Natural killer cell (primary cell): Measurements from ENCODE around the gene PIM1. TPM values are rescaled to one million over a fixed set of nuclear protein-coding genes. Genes with fewer than 3 reads are reported as not detected.

ENCODE experiments used
- ATAC-seq, 3 donors: fragments of 150-1000 bp in 2 of 3; fragments of 200-7000 bp in 1 of 3; cut with Tn5 transposase; 1 replicate in 1 of 3; 2 replicates in 2 of 3; pipeline ENCODE4 v1.10.0; 2021; ENCODE audit warnings: mild to moderate bottlenecking in 2 of 3, moderate library complexity in 2 of 3
- DNase-seq, 2 donors: peaks; one replicate each; pipeline versions ENCODE4 v3.0.0 to v3.0.0-alpha.2; 2013 to 2021; ENCODE audit warnings: mixed read lengths in 1 of 2
- H3K27ac ChIP-seq: one replicate; pipeline ENCODE4 v1.5.1; 2013; ENCODE audit warnings: mild to moderate bottlenecking, low read length
- H3K27me3 ChIP-seq: one replicate; pipeline ENCODE4 v1.6.1; 2013; ENCODE audit warnings: low read length; ENCODE audit not compliant: control insufficient read depth, insufficient read depth
- H3K36me3 ChIP-seq: one replicate; pipeline ENCODE4 v1.6.1; 2013; ENCODE audit warnings: low read length; ENCODE audit not compliant: control insufficient read depth, insufficient read depth
- H3K4me1 ChIP-seq: one replicate; pipeline ENCODE4 v1.6.1; 2013; ENCODE audit warnings: low read length; ENCODE audit not compliant: control insufficient read depth, insufficient read depth
- H3K4me3 ChIP-seq: one replicate; pipeline ENCODE4 v1.5.1; 2013; ENCODE audit warnings: low read length
- H3K9me3 ChIP-seq: one replicate; pipeline ENCODE4 v1.6.1; 2013; ENCODE audit warnings: low read length; ENCODE audit not compliant: control insufficient read depth, insufficient read depth
- H3K27ac Mint-ChIP-seq, 2 donors: one replicate each; pipeline ENCODE4 v1.8.0; 2022; ENCODE audit warnings: mild to moderate bottlenecking in 2 of 2, mixed read lengths in 2 of 2, moderate library complexity in 1 of 2
- H3K27me3 Mint-ChIP-seq, 2 donors: one replicate each; pipeline ENCODE4 v1.8.0; 2022; ENCODE audit warnings: low read depth in 2 of 2, mixed read lengths in 2 of 2
- H3K36me3 Mint-ChIP-seq: one replicate; pipeline ENCODE4 v1.8.0; 2022; ENCODE audit warnings: mixed read lengths
- H3K4me1 Mint-ChIP-seq, 2 donors: one replicate each; pipeline ENCODE4 v1.8.0; 2022; ENCODE audit warnings: mixed read lengths in 2 of 2
- H3K4me3 Mint-ChIP-seq: one replicate; pipeline ENCODE4 v1.8.0; 2022; ENCODE audit warnings: mild to moderate bottlenecking, moderate library complexity, mixed read lengths
- H3K9me3 Mint-ChIP-seq, 2 donors: one replicate each; pipeline ENCODE4 v1.8.0; 2022; ENCODE audit warnings: mixed read lengths in 2 of 2
- WGBS: methylation state at CpG from one replicate; pipeline ENCODE4 v1.1.7; 2013; ENCODE audit warnings: missing lambda C conversion rate; ENCODE audit not compliant: insufficient coverage; 5-methylcytosine and 5-hydroxymethylcytosine counted together
- intact Hi-C: fragments of 100-400 bp; cut with micrococcal nuclease; formaldehyde crosslinking; loops from one replicate; pipeline ENCODE4 v1.14.2; 2022
- total RNA-seq, 4 donors: library from RNA; stranded (reverse); fragments of 120-200 nt in 1 of 4; gene quantifications; one replicate each; pipeline versions ENCODE4 v1.2.3 to v1.2.4, GENCODE V29; 2013 to 2022
- TF ChIP-seq, protein P1 (sequence below): fragments of 200-600 bp; IDR thresholded peaks from one replicate; pipeline ENCODE4 v1.8.0; 2022; ENCODE audit warnings: antibody characterized with exemption

PIM1 gene
- total RNA-seq, 3 donors from 2014 or later (not counting 1 experiment from before 2014, with no cell fraction given) = 188 to 242 (median 215) TPM

DNA sequence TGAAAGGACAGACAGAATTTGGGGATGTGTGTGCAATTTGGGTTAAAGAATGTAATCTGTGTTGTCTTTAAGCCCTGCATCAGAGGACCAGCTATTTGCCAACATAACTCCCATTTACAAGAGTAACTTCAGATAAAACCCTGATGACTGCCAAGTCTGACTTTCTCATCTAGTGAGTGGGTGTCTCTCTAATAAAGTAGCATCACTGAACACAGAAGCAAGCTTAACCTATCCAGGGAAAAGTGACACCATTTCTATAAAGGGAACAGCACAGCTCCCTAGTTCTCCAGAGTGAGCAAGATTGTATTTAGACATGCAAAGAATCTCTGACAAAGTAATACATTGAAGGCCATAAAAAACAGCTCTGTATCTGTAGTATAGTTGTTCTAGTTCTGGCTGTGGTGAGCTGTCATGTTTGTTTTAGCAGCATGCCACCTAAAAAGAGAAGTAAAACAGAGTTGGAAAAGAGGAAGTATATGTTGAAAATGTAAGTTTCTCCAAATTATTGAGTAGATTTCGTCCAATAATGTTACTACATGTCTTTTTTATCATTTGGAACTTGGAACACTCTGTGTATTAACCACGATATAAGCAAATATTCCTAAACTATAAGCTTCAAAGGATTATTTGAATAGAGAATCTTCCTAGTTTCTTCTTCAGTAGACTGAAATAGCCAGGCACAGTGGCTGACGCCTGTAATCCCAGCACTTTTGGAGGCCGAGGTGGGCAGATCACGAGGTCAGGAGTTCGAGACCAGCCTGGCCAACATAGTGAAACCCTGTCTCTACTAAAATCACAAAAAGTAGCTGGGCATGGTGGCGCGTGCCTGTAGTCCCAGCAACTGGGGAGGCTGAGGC lies 8.8 kb upstream of the PIM1 start:
- H3K4me3 Mint-ChIP-seq = no peak overlapping the region

DNA sequence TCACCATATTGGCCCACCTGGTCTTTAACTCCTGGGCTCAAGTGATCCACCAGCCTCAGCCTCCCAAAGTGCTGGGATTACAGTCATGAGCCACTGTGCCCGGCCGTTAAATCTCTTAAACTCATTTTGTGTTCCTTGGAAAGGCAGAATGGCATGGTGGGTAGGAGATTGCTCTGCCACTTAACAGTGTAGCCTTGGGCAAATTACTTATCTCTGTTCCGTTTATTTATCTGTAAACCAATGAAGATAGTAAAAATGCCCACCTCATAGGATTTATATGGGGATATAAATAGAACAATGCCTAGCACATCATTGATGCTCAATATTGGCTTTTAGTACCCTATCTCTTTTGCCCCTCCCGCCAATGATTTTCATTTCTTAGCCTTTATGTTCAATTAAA lies 7.2 kb upstream of the PIM1 start:
- WGBS = 95% methylated on average over 2 of the region's 4 CpGs
- ATAC-seq (no peak), DNase-seq (no peak)
- no peaks in the 10 kb centered on the region for H3K36me3 Mint-ChIP-seq
- H3K9me3 Mint-ChIP-seq = no peaks in the 10 kb centered on the region
- peaks cover 19% of the 10 kb centered on the region for H3K4me1 ChIP-seq
- no peak overlapping the region for H3K27ac ChIP-seq
- no peak overlapping the region for H3K4me3 ChIP-seq
- peaks cover 15 to 21% of the 10 kb centered on the region in 2 donors for H3K27me3 Mint-ChIP-seq
- intact Hi-C loops = no loop called here
- H3K9me3 ChIP-seq = no peaks in the 10 kb centered on the region
- TF ChIP-seq, protein P1, sequence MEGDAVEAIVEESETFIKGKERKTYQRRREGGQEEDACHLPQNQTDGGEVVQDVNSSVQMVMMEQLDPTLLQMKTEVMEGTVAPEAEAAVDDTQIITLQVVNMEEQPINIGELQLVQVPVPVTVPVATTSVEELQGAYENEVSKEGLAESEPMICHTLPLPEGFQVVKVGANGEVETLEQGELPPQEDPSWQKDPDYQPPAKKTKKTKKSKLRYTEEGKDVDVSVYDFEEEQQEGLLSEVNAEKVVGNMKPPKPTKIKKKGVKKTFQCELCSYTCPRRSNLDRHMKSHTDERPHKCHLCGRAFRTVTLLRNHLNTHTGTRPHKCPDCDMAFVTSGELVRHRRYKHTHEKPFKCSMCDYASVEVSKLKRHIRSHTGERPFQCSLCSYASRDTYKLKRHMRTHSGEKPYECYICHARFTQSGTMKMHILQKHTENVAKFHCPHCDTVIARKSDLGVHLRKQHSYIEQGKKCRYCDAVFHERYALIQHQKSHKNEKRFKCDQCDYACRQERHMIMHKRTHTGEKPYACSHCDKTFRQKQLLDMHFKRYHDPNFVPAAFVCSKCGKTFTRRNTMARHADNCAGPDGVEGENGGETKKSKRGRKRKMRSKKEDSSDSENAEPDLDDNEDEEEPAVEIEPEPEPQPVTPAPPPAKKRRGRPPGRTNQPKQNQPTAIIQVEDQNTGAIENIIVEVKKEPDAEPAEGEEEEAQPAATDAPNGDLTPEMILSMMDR = no peak
- no peaks in the 10 kb centered on the region for H3K27me3 ChIP-seq
- H3K4me1 Mint-ChIP-seq = peaks cover 0 to 5% of the 10 kb centered on the region in 2 donors
- H3K4me3 Mint-ChIP-seq = no peak overlapping the region
- H3K27ac Mint-ChIP-seq = no peak overlapping the region
- H3K36me3 ChIP-seq = no peaks in the 10 kb centered on the region

More for the DNA sequence above, 8.8 kb upstream of the PIM1 start:
- no peak overlapping the region for H3K27ac Mint-ChIP-seq
- H3K4me3 ChIP-seq = no peak overlapping the region
- H3K36me3 Mint-ChIP-seq = no peaks in the 10 kb centered on the region
- H3K4me1 Mint-ChIP-seq = peaks cover 0 to 5% of the 10 kb centered on the region in 2 donors
- H3K4me1 ChIP-seq = peaks cover 19% of the 10 kb centered on the region
- ATAC-seq = no peak
- no peaks in the 10 kb centered on the region for H3K36me3 ChIP-seq
- H3K27me3 Mint-ChIP-seq = peaks cover 15 to 21% of the 10 kb centered on the region in 2 donors
- TF ChIP-seq, protein P1 = no peak
- no peak for DNase-seq
- no peak overlapping the region for H3K27ac ChIP-seq
- intact Hi-C loops = no loop called here
- no peaks in the 10 kb centered on the region for H3K27me3 ChIP-seq
- H3K9me3 ChIP-seq = no peaks in the 10 kb centered on the region
- no peaks in the 10 kb centered on the region for H3K9me3 Mint-ChIP-seq
- 81% methylated on average over 7 of the region's 8 CpGs for WGBS

DNA sequence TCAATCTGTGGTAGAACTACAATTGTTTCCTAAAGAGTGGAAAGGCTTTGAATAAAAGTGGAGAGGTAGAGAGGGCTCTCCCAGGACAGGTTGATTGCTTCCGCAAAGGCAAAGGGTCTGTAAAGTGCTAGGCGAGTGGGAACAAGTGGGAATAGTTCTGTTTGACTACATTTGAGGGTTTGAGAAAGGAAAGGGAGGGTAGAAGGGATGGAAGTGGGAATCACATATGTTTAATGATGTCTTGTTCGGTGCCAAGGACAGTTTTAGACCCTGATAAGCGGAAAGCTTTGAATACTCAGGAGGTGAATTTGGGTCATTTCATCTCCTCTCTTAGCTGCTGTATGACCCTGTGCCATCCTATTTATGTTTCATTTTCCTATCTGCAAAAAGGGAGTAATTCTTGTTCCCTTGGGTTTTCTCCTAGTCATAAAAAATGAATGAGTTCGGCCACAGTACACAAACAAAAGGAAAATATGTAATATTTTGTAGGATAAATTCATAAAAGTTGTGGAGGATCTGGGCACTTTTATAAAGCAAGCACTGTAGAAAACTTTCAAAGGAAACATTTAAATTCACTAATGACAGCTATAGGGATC lies 1.7 kb upstream of the PIM1 start:
- no peak overlapping the region for H3K27ac ChIP-seq
- H3K9me3 ChIP-seq = no peaks in the 10 kb centered on the region
- no peaks in the 10 kb centered on the region for H3K9me3 Mint-ChIP-seq
- no peak overlapping the region for H3K4me3 ChIP-seq
- H3K27ac Mint-ChIP-seq = peak overlapping the region; percentile 88 to 95
- peaks cover 27 to 35% of the 10 kb centered on the region in 2 donors for H3K4me1 Mint-ChIP-seq
- peak overlapping the region; percentile 90 for H3K4me3 Mint-ChIP-seq
- H3K27me3 ChIP-seq = no peaks in the 10 kb centered on the region
- H3K36me3 Mint-ChIP-seq = peaks cover 12% of the 10 kb centered on the region
- peaks cover 19% of the 10 kb centered on the region for H3K36me3 ChIP-seq
- H3K4me1 ChIP-seq = peaks cover 38% of the 10 kb centered on the region
- WGBS = 98% methylated on average over 4 of the region's 5 CpGs
- TF ChIP-seq, protein P1 = no peak
- peaks cover 0 to 2% of the 10 kb centered on the region in 2 donors for H3K27me3 Mint-ChIP-seq
- intact Hi-C loops = no loop called here
- DNase-seq (no peak), ATAC-seq (no peak)
